NCI-H510A (cell line): ENCODE results near the gene HOXA6.

ENCODE experiments used
- DNase-seq: peaks from one replicate; lab custom pipeline; 2025; lab: John Stamatoyannopoulos, UW

HOXA6 gene

GRCh38 chr7:27172823-27173510 is 25.4 kb upstream of the HOXA6 start:
- peak; percentile 41 for DNase-seq

DNA sequence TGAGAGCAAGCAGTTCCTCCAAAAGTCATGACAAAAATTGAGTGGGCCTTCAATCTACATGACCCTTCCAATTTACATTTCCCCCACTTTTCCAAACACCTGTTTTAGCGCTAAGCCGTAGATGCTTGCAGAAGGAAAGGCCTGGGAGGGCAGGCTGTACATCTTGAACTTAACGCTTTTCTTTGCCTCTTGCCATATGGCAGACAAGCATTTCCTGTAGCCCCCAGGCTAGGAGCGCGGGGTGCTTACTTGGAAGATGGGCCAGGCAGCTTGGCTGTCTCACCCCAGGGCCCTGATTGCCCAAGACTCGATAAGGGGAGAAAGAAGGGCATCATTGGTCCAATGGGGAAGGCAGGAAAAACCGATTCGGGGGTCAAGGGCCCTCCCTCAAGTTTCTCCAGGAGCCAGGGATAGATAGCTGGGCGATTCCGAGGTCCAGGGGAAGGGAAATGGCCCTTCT is 24.8 kb upstream of the HOXA6 start:
- DNase-seq: no peak

DNA sequence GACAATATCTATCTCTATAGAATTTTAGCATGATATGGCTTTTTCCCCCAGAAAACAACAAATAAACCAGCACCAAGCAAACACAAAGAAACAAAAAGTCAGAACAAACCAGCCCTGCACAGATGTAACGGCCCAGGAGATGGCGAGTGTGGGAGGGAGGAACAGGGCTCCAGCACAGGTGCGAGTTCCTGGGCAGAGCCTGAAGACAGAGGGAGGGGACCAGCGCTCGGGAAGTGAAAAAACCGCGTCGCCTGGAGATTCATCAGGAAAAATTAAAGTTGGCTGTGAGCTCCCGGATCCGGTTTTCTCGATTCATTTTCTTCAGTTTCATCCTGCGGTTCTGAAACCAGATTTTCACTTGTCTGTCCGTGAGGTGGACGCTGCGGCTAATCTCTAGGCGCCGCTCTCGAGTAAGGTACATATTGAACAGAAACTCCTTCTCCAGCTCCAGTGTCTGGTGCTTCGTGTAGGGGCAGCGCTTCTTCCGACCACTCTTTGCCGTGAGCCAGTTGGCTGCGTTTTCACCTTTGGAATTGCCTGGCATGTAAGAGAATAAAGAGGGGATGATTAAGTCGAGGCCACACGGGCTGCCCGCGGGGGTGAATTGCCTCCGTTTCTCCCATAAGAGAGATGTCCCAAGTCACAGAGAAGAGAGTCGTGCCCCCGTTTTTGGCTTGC is 24.2 kb upstream of the HOXA6 start:
- DNase-seq: peak; percentile 56

GRCh38 chr7:27171325-27171636 is 23.7 kb upstream of the HOXA6 start:
- DNase-seq: no peak

DNA sequence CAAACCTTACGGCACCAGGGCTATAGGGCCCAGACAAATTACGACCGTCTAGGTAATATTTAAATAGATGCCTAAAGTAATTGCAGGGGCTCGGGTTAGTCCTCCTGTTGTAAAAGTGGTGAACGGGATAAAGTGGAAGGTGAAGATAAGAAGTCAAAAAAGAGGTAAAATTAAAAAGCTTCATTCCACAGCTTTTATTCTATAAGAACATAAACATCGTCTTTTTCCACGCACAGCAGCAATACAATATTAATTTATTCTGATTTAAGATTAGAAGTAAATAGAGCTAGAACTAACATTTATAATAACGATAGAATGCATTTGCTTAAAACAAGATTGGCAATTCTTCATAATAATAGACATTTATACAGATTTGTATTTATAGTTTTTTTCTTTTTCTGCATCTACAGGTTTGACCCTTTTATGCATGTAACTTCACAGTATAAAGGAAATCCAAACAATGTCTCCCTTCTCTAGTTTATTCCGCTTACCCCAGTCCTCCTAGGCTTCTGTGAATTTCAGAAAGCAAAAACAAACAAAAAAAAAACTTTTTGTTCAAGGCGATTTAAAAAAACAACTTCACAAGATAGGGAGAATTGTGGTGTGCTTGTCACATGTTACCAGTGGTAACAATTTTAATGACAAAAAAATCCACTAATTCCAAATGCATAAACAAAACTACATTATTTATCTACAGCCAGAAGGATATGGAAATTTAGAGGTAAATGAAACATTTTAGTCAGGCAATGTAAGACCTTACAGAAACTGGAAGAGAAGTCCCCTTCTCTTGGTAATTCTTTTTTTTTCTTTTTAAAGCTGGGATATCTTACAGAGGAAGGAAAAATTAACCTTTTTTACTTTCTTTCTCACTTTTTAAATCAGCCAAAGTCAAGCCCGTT is 23.1 kb upstream of the HOXA6 start:
- no peak for DNase-seq

DNA sequence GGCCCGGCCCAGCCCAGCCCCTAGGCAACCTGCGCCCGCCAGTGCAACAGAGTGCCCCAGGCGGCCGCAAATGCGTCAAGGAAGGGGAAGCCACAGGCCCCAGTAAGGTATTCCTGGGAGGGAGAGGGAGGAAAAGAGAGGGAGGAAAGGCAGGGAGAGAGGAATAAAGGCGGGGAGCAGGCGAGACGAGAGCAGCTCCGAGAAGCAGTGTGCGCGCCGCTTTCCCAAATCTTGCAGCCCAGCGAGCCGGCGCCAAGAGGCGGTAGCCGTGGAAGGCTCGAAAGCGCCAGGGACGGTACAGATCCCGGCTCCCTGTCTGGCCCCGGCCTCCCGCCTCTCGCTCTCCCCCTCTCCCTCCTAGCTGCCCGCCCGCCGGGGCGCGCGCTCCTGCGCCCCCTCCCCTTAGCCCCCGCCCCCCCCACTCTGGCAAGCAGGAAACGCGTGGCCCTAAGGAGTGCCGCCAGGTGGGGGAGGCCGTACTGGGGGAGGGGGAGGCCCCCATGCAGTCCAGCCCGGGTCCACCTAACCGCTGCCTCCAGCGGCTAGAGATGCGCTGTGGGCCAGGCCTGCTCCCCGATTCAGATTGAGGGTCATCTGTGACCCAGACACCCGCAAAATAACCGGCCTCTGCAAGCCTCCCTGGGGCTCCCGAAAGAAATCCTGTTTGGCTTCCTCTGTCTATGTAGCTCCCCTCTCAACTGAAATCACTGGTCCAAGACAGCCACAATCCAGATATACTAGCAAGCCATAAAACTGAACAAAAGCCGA is 22.3 kb upstream of the HOXA6 start:
- DNase-seq: peak; percentile 60

DNA sequence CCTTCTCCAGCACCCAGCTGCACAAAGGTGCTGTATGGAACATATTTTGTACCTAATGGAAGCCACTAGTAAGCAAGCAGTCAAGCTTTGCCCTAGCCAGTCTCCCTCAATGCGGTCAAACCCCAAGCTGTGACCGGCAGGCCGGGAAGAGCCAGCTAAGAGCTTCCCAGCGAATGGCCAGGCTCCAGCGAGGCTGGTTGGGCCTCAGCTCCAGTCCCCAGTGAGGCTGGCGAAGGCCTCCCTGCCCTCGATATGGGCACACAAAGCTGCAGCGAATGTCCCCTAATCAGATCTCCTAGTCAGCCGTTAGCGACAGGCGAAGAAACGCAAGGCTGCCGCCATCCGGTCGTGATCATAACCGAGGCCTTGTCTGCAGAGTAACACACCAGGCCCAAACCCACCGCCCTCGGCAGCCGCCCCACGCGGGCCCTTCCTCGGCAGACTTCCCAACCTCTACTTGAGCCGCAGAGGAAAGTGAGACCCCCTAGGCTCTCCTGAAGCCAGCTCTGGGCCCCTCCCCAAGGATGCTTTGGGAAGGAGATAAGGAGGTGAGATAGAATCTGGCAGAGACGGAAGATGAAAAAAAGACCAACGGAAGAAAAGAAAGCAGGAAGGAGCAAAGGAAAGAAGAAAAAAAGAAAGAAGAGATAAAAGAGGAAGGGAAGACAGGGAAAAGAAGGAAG is 20.8 kb upstream of the HOXA6 start:
- DNase-seq: peak; percentile 44

DNA sequence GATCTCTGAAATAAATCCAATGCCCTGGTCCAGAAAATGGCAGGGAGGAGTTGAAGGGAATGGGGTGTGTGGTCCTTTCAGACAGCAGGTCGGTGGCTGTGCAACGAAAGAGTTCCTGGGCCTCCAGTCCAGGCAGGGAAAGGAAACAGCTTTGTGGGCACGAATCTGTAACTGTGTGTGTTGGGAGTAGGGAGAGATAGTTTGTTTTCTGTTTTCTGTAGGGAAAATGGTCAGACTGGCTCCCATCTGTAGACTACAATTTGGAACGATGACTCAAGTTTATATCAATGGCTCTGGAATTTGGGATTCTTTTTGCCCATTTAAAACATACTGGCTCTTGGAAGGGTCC is 20.3 kb upstream of the HOXA6 start:
- no peak for DNase-seq

DNA sequence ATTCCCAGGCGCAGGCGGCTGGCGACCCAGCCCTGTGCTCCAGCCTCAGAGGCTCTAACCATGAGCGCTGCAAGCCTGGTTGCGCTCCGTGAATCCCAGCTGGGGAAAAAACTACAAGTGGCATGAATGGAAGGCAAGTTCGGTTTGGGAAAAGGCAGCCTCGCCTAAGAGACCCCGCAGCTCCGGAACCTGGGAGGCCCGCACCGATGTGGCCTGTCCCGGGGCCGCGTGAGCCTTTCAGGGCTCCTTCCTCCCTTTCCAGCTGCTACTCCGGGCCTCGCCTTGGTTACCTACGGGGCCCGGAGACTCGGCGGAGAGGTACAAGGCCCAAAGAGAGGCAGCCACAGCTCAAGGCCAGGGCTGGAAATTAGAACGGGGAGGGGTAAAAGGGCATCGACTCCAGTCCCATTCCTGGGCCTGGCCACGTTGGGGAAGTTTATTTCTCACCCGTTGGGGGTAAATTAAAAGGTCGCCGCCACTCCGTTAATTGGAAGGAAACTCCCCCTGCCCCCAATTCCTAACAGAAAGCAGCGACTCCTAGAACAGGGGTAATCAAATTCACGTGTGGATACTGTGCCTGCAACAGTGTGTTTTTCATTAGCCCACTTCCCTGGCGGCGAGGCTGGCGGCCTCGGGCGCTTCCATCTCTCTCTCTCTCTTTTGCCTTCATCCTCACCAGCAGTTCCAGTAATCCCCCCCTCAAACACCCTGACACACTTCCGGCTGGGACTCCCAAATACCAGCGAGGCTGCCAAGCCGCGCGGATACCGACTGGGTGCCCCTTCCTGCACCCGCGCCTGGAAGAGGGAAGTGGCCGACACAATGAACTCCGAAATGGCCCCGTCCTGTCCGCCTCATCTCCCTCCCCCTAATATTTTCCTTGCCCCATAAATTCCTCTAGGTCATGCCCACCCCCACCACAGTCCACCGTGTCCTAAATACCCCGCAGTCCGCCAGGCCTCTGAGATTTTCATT is 19.2 kb upstream of the HOXA6 start:
- peak; percentile 47 for DNase-seq

DNA sequence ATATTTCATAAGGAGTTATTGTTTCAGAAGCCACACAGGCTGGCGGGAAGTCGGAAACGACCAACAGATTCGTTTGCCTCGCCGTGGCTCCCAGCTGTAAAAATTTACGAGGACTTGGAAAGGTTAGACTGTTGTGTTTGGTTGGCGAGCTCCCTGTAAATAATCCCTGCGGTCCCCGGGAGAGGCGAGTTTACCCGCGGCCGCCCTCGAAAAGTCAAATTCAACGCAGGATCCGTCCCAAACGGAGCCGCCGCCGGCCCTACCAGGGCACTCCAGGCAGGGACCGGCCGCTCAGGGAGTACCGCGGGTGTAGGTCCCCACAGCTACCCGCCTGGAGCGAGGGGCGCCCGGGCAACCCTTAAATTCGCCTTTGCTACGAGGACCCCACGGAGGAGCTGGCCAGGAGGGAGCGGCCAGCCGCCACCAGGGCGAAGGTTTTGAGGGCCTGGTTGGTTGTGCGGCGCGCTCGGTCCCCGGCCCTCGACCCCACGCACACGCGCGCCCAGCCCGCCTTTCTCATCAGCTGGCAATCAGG is 18.5 kb upstream of the HOXA6 start:
- DNase-seq: no peak

DNA sequence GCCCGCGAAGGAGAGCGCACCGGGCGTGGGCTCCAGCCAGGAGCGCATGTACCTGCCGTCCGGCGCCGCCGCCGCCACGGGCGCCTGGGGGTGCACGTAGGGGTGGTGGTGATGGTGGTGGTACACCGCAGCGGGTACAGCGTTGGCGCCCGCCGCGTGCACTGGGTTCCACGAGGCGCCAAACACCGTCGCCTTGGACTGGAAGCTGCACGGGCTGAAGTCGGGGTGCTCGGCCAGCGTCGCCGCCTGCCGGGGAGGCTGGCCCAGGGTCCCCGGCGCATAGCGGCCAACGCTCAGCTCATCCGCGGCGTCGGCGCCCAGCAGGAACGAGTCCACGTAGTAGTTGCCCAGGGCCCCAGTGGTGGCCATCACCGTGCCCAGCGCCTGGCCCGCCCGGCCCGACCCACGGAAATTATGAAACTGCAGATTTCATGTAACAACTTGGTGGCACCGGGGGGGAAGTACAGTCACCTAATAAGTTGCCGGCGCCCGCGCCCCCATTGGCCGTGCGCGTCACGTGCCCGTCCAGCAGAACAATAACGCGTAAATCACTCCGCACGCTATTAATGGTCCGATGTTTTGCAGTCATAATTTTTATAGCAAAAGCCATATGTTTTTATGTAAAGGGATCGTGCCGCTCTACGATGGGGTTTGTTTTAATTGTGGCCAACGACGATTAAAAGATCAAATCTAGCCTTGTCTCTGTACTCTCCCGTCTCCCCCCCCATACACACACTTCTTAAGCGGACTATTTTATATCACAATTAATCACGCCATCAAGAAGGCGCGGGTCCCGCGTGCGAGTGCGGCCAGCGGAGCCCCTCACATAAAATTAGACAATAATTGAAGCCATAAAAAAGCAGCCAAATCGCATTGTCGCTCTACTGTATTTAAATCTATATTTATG is 17.8 kb upstream of the HOXA6 start, which contains the start of gene HOXA9:
Gene HOXA9, minus strand, starts transcription at position 449 of the 907 bp plus-strand sequence. Its CDS starts 80 bp downstream, at position 369.
- peak; percentile 87 for DNase-seq

- DNase-seq: no peak
Measured at GRCh38 chr7:27164367-27165088, 17.0 kb upstream of the HOXA6 start.

- no peak for DNase-seq
Measured at GRCh38 chr7:27164045-27164366, 16.4 kb upstream of the HOXA6 start.

DNA sequence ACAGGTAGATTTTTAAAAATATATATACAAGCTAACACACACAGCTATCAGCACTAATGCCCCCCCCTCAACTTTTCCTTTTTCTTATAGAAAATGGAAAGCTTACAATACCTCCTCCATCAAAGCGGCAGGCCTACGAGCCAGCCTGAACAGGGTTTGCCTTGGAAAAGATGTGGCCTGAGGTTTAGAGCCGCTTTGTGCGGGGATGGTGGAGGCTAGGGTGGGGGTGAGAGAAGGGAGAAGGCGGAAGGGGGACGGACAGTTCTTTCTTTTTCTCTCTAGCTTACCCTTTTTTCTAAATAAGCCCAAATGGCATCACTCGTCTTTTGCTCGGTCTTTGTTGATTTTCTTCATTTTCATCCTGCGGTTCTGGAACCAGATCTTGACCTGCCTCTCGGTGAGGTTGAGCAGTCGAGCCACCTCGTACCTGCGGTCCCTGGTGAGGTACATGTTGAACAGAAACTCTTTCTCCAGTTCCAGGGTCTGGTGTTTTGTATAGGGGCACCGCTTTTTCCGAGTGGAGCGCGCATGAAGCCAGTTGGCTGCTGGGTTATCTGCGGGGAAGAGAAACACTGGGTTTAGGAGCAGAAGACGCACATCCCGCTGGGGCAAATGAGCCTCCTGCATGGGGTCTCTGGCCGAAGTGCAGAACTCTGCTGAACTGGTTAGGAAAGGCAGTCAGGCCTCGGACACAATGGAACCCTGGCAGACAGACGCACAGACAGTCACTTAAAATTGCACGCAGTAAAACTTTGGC is 15.9 kb upstream of the HOXA6 start:
- DNase-seq: no peak

- DNase-seq: no peak
Measured at GRCh38 chr7:27162561-27163287, 15.2 kb upstream of the HOXA6 start.

GRCh38 chr7:27161721-27162560 is 14.4 kb upstream of the HOXA6 start:
- DNase-seq: peak; percentile 32
